Pulmonary artery endothelial cell (primary cell): ENCODE results near the gene KRTAP4-8. TPM values are rescaled to one million over a fixed set of nuclear protein-coding genes. Genes with fewer than 3 reads are reported as not detected.
"Not testable (repeated sequence)": the region's sequence is repeated elsewhere in the genome, so short reads cannot be mapped to it uniquely, and the experiment has no call there.

Experiments
- DNase-seq: peaks from one replicate; pipeline ENCODE4 v3.0.0-alpha.2; 2011; ENCODE audit warnings: low read depth, low spot score
- total RNA-seq: library from RNA; depleted of rRNA; stranded (reverse); fragments of >200 nt; gene quantifications from 2 replicates; pipeline ENCODE4 v1.2.3, GENCODE V29; 2014

The KRTAP4-8 gene
- not detected in 2 replicates for total RNA-seq

DNA sequence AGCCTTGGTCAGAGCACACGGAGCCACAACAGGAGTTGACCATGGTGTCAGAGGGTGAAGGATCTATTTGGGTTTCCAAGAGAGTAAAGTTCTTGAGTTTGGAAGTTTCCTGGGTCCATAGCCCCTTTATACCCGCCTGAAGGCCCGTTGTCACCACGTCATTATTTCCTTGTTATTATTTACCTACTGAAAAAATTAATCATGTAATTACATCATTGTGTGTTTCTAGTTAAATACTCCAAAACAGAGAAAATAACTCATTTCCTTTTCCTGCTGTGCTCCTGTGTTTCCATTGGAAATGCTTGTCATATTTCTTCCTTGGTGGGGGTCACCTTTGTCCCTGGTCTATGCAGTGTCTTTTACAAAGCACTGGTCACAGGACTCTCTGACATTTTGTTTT is at the start of gene KRTAP4-8:
Gene KRTAP4-8 (minus strand): TSS at position 101 of the 400 bp plus-strand sequence. CDS start 58 bp downstream, at position 43.
- no peak for DNase-seq

DNA sequence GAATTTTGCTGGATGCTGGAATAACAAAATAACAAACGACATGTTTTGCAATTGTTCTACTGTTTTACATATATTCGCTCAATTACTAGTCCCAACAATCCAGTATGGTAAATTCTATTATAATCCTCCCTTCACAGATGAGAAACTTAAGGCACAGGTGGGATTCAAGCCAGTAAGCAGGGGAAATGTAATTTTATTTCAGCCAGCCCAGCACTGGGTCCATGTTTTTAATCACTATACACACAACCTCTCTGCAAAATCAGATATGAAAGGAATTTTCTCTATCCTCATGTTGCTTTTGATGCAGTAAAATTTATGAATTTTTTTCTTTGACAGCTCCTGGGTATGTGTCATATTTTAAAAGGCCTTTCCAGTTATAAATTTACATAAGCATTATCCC is 47.3 kb upstream of the KRTAP4-8 start:
- DNase-seq: no peak

DNA sequence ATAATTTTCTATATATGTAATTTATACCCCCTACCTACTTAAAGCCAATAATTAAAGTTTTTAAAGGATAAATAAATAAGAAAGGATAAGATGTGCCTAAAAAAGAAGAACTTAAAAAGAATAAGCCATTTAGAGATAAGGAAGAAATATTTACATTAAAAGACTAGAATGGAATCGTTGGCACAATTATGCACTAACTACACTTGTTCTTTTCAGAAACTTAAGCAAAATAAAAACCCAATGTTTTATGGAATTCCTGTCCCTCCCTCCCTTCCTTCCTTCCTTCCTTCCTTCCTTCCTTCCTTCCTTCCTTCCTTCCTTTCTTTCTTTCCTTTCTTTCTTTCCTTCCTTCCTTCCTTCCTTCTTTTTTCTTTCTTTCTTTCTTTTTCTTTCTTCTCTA is 46.9 kb upstream of the KRTAP4-8 start:
- DNase-seq: no peak

DNA sequence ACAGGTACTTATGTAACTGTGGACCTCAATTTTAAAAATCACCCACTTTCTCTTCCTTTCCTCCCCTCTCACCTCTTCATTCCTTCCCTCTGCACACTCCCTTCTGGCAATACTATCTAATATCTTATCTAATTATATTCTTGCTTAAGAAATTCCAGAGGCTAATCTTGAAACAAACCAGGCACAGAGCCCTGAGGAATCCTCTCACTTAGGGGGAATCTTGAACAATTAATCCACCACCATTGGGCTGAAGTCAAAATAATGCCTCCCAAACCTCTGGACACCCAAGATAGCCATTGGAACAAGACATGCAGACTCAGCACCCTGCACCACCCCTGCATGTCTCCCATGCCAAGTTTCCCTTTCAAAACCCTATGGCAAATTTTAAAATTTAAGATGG is 43.4 kb upstream of the KRTAP4-8 start:
- no peak for DNase-seq

DNA sequence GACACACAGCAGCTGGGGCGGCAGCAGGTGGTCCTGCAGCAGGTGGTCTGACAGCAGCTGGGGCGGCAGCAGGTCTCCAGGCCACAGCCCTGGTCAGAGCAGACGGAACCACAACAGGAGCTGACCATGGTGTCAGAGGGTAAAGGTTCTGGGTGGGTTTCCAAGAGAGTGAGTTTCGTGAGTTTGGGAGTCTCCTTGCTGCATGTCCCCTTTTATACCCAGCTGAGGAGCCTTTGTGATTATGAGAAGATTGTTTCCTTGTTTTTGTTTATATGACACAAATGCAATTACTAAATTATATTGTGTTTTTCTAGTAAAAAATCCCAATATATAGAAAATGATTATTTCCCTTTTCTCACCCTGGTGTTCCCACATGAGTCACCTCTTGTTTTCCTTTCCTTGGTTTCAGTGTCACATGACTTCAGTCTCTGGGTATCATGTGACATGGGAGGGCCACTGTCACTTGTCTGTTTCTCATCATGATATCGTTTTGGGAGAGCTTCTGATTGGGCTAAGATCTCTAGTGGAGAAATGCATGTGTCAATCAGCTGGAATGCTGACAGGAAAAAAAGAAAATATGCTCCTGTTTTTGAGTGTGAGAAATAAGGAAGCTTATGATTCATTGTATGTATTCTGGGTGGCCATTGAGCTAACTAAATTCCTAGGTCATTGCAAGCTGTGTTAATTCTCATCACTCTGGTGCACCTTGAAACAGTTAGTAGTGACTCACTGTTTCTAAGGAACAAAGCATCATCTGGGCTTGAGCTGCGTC is 42.6 kb upstream of the KRTAP4-8 start, which contains the start of gene KRTAP4-6:
Gene KRTAP4-6 (minus strand): TSS at position 185 of the 772 bp plus-strand sequence. CDS start 57 bp downstream, at position 128.
- DNase-seq: no peak

DNA sequence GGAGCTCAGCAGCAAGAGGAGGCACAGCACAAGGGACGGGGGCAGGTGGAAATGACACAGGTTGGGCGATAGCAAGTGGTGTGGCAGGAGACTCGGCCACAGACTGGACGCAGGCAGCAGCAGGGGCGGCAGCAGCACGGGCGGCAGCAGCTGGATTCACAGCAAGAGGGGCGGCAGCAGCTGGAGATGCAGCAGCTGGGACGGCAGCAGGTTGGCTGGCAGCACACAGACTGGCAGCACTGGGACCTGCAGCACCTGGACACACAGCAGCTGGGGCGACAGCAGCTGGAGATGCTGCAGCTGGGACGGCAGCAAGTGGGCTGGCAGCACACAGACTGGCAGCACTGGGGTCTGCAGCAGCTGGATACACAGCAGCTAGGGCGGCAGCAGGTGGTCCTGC is 41.9 kb upstream of the KRTAP4-8 start:
- not testable (repeated sequence) for DNase-seq

DNA sequence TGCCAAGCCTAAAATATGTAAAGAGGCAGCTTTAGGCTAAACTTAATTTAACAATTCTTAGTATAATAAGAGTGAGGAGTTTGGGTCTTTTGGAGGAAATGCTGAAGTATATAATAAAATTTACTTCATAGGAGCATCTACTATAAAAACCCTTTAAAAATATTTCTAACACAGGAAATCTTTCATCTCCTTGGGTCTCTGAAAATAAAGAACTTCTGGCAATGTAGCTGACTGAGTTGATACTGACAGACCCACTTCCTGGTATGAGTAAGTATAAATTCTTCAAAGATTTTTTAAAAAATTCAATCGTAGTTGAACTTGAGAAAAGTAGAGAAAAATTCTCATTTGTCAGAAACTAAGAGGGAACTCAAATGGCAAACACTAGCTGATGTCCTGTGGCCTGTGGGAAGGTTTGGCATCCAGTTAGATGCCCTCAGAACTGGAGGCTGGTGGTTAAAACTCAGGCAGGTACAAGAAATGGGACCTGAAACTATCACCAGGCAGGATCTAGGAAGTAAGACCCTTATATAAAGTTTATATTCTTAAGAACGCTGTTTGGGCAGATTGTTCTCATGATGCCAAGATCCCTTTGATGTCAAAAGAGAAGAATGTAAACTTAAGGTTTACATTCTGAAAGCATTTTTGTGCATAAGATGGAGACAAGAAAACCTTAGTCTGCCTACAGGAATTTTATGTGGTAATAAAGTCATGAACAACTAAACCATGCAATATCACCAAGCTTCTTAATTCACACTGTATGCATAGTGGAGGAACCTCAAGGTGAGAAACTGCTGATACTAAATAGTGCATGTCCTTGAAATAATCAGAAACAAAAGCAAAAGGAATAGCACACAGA is 36.2 kb upstream of the KRTAP4-8 start:
- no peak for DNase-seq

DNA sequence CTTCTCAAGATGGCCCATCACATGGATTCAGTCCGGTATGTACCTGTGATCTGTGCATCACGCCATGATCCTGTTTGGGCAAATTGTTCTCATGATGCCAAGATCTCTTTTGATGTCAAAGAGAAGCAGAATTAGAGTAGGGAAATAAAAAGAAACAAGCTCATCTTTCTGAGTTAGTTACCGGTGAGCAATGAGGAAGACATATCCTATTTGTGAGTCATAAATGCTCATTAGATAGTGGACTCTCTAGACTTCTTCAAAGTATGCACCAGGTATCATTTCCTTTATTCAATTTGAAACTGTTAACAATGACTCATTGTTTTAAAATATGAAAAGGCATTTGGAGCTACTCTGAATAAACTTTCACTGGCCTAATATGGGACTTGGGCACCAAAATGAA is 34.0 kb upstream of the KRTAP4-8 start:
- DNase-seq: no peak

DNA sequence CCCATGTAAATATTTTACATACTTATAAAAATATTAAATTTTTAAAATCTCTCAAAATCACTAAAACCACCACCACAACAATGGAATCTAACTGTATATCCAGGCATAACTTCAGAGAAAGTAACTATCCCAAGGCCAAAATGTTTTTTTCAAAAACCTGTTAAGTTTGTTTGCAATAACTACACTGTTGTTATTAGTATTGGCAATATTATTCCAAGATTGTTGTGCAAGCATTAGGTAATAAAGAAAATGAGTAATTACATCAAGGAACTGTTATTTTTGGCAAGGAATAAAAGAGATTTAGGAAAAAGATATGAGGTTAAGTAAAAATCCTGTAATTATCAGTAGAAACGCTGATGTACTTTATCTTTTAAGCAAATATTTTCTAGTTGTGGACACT is 29.4 kb upstream of the KRTAP4-8 start:
- no peak for DNase-seq

DNA sequence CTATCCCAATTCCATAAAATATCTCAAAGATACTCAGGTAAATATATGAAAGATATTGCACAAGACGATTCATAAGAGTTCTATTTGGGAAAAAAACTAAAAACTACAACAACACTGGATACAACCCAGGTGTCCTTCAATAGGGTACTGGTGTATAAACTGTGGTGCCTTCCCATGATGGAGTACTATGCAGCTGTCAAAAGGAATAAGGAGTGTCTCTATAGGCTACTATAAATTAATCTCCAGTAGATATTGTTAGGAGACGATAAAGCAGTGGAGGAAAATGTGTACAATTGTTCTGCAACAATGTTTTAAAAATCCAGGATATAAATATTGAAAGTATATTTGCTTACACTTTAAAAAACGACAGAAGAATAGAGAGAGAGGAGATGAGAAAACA is 28.5 kb upstream of the KRTAP4-8 start:
- DNase-seq: no peak

DNA sequence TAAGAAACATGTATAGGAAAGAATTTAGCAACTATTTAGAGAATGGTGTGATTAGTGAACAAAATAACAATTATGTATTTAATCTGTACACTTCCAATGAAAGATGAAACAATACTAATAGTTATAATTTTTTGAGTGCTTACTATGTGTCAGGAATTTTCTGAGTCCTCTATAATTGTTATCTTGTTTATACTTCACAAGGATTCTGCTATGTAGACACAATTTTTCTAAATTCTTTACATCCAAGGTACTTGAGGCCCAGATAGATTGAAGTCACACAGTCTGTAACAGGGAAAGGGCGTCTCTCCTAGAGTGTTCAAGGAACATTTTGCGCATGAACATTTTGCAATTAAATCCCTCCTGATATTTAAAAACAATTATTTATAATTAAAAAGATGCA is 27.1 kb upstream of the KRTAP4-8 start:
- DNase-seq: no peak

DNA sequence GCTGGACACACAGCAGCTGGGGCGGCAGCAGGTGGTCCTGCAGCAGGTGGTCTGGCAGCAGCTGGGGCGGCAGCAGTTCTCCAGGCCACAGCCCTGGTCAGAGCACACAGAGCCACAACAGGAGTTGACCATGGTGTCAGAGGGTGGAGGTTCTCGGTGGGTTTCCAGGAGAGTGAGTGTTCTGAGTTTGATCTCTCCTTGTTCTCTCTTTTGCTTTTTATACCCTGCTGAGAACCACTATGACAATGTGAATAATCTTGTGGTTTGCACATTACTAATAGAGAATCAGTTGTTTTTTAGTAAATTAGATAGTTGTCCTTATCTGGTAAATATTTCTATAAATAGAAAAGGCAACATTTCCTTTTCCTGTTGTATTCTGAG is 26.0 kb upstream of the KRTAP4-8 start, which contains the start of gene KRTAP4-12:
Gene KRTAP4-12 (minus strand): TSS at position 192 of the 381 bp plus-strand sequence. CDS start 60 bp downstream, at position 132.
- not testable (repeated sequence) for DNase-seq

DNA sequence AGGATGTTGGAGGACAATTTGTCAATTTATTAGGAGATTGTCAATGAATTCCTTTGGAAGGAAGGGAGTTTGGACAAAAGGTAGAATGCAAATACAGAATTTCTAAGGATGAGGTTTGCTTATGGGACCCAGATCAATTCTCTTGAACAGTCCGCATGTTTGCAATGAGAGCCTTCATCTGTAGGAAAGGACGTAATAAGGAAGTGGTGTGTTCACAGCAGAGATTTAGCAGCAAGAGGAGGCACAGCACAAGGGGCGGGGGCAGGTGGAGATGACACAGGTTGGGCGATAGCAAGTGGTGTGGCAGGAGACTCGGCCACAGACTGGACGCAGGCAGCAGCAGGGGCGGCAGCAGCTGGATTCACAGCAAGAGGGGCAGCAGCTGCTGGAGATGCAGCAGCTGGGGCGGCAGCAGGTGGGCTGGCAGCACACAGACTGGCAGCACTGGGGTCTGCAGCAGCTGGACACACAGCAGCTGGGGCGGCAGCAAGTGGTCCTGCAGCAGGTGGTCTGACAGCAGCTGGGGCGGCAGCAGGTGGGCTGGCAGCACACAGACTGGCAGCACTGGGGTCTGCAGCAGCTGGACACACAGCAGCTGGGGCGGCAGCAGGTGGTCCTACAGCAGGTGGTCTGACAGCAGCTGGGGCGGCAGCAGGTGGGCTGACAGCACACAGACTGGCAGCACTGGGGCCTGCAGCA is 25.5 kb upstream of the KRTAP4-8 start:
- DNase-seq: not testable (repeated sequence)

DNA sequence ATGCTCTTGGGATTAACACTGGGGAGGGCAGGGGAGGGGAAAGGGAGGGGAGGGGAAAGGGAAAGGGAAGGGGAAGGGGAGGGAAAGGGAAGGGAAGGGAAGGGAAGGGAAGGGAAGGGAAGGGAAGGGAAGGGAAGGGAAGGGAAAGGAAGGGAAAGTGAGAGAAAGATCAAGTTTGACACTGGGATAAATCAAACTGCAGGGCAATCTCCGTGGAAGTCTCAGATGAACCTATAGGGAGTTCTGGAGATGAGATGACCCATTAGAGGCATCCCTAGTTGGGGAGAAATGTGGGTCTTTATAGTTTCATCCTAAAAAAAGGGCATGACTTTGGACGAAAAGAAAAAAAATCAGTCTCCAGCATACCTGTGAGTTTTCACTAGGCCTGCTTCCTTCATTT is 23.8 kb upstream of the KRTAP4-8 start:
- no peak for DNase-seq

DNA sequence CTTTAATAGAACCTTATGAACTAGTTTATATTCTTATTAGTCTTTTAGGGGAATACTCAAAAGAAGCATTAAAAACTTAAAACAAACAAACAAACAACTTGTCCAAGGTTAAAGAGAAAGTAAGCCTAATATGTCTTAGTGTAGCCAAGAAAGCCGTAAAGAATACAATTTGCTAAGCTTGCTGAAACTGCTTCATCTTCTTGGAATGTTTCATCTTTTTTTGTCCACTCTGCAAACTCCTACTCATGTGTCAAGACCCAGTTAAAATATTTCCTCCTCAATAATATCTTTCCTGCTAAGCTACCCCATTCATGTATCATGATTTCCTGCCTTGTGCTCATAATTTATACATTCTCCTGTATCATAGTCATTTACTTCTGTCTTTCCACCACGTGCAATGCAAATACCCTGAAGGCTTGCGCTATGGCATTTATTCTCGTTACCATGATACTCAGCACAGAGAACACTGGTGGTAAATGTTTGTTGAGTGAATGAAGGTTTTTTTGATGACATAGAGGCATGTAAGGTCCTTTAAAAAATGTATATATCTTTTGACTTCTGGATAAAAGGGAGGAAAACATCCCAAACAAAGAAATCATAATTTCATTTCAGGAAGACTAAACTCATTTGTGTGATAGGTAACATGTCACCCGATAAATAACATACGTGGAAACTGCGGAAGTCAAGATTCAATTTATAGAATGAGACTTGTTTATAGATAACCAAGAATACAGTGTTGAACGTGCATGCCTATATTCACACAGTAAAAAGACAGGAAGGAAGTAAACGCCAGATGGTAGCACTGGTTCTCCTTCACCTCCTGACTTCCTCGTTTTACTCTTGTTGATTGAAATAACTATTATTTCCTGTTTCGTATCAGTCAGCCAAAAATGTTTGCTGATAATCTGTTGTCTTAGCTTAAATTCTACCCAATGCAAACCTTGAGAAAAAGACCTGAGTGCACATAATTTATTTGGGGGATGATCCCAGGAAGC is 22.1 kb upstream of the KRTAP4-8 start:
- DNase-seq: peak; percentile 4

DNA sequence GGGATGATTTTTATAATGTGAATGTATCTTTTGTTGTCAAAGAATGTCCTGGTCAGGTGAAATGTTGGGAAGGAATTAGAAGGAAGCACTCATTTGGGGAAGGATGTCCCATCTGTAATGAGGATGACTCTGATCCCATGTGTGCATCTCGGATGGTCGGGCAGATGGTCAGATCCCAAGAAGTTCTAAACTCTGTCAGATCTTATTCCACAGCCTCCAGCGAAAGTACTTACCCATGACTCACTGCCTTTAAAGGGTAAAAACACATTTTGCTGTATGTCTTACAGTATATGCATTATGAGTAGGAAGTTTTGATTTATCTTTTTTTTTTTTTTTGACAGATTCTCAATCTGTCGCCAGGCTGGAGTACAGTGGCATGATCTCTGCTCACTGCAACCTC is 20.8 kb upstream of the KRTAP4-8 start:
- DNase-seq: no peak

DNA sequence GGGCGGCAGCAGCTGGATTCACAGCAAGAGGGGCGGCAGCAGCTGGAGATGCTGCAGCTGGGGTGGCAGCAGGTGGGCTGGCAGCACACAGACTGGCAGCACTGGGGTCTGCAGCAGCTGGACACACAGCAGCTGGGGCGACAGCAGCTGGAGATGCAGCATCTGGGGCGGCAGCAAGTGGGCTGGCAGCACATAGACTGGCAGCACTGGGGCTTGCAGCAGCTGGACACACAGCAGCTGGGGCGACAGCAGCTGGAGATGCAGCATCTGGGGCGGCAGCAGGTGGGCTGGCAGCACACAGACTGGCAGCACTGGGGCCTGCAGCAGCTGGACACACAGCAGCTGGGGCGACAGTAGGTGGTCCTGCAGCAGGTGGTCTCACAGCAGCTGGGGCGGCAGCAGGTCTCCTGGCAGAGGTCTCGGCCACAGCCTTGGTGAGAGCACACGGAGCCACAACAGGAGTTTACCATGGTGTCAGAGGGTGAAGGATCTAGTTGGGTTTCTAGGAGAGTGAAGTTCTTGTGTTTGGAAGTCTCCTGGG is 20.0 kb upstream of the KRTAP4-8 start, which contains the start of gene KRTAP4-11:
Gene KRTAP4-11 (minus strand): TSS at position 528 of the 541 bp plus-strand sequence. CDS start 58 bp downstream, at position 470.
- DNase-seq: not testable (repeated sequence)

DNA sequence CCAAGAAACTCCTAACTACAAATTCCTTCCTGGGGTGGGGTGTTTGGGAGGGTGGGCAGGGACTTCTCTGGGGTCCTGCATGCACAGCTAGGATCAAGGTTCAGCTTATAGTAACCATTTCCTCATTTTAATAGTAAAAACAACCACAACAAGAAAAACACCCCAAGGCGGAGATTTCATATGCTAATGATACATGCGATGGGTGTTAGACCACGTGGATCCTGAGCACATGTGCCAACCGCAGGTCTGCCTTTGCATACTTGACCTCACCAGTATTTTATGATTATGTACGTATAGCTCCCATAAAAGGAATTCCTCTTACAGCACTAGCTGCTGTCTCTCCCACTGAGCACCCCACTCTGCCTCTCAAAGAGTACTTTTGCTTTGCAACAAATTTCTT is 18.4 kb upstream of the KRTAP4-8 start:
- DNase-seq: no peak

DNA sequence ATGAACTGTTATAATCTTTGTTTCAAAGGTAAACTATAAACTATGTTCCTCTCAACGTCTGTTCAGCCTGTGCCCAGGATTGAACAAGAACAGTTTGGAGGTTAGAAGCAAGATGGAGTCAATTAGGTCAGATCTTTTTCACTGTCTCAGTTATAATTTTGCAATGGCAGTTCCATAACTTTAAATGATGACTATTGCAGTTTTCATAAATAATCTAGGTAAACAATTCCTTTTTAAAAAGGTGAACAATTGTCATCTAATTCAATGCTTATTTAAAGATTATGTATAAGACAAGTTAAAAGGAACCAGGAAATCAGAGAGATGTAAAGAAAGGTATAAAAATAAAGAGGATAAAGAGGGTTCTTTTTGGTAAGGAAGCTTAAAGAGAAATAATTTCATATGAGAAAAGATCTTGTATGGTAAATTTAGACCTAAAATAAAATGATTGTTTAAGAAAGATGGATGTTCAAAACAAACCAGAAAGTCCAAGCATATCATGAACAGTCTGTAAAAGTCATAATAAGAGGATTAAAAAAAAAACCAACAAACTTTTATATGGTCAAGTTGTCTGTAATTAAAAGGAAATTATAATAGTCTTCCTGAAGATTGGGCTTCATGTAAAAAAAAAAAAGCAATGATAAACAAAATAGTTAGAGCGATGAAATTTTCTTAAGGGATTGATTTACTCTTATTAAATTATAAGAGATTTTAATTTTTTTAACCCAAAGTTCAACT is 13.4 kb upstream of the KRTAP4-8 start:
- no peak for DNase-seq
